HG03039 (cell line): ENCODE results near the gene ECE2.
A peak's percentile ranks its signal among the peaks of the same experiment; 100 is the strongest.

Experiments
- ATAC-seq: cut with Tn5 transposase; IDR thresholded peaks from one replicate; pipeline ENCODE4 v1.9.1; 2021; ENCODE audit warnings: mild to moderate bottlenecking, moderate library complexity; ENCODE audit not compliant: unreplicated experiment

The ECE2 gene

DNA sequence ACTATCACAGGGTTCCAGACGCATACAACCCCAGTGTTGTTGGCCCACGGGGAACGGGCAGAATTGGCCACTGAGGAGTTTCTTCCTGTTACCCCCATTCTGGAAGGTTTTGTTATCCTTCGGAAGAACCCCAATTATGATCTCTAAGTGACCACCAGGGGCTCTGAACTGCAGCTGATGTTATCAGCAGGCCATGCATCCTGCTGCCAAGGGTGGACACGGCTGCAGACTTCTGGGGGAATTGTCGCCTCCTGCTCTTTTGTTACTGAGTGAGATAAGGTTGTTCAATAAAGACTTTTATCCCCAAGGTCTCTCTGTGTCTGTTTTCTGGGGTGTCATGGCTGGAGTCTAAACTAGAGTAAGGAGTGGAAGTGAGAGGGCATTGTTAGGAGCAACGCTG lies 32.9 kb downstream of the ECE2 start:
- no peak for ATAC-seq

GRCh38 chr3:184311633-184312032 lies 35.8 kb downstream of the ECE2 start:
- no peak for ATAC-seq

- peak; percentile 75 for ATAC-seq
These were observed 38.5 kb downstream of the ECE2 start, which contains the start of gene EIF4G1 for GRCh38 chr3:184314363-184314699. Gene EIF4G1 (plus strand): TSS chr3:184314606. CDS start chr3:184315797, 1,191 bp downstream.

- ATAC-seq: peak; percentile 42
These were observed 39.1 kb downstream of the ECE2 start for GRCh38 chr3:184314700-184315542.

GRCh38 chr3:184315543-184315867 lies 39.7 kb downstream of the ECE2 start:
- no peak for ATAC-seq

DNA sequence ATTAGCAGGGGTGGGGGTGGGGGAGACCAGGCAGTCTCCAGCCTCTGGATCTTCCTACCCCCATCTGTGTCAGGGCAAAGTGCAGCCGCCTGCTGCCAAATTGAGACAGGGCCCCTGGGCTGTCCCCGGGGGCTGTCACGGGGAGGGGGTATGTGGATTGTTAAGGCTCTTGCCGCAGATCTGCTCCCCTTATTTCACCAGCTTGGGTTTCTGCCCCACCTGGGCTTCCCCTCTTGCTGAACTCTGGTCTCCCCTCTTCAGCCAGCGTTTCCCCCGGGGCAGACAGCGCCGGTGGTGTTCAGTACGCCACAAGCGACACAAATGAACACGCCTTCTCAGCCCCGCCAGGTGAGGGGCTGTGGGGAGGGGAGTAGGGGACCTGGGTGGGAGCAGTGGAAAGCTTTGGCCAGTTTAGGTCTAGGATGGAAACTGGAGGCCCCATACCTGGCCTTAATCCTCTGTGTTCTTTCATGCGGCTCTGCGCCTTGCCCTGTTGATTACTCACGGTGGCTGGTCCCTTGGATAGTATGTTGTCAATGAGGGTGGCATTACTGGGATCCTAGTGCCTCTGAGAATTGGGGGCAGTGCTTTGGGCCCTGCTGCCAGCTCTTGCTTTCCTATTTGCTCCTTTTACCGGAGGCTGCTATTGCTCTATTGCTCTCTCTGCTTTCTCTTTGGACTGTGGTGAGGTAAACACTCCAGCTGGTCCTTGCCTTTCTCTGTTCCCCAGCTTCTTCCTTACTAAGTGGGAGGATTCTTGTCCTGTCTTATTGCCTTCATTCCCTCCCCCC lies 40.2 kb downstream of the ECE2 start:
- no peak for ATAC-seq

DNA sequence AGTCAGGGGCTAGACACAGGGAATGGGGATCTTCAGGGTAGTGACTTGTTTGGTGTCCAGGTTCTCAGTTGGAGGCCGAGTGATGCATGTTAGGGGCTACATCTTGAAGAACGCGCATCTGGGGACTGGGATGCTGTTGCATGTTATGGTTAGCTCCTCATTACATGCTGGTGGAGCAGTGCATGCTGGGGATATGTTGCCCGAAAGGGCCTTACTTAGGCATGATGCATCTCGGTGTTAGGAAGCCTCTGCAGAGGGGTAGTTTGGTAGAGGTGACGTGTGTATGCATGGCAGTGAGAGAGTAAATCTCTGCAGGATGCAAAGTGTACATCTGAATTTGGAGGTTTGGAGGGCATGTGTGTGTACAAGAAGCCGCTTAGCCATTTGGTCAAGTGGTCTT lies 41.0 kb downstream of the ECE2 start:
- ATAC-seq: no peak

- ATAC-seq: no peak
These were observed 41.4 kb downstream of the ECE2 start for GRCh38 chr3:184317201-184317600.

- no peak for ATAC-seq
These were observed 44.3 kb downstream of the ECE2 start for GRCh38 chr3:184320104-184320445.

GRCh38 chr3:184321666-184322065 lies 45.8 kb downstream of the ECE2 start:
- ATAC-seq: no peak

GRCh38 chr3:184322731-184323487 lies 47.1 kb downstream of the ECE2 start:
- ATAC-seq: no peak

DNA sequence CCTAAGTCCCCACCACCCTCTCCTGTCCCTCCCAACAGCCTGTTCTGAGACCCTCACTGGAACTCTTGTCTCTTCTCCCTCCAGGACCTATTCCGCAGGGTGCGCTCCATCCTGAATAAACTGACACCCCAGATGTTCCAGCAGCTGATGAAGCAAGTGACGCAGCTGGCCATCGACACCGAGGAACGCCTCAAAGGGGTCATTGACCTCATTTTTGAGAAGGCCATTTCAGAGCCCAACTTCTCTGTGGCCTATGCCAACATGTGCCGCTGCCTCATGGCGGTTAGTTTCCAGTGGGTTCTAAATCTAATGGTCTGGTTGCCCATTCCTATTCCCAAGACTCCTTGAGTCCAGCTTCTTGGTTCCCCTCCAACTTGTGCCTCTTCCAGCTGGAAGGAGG lies 47.9 kb downstream of the ECE2 start:
- ATAC-seq: no peak

GRCh38 chr3:184325269-184325668 lies 49.4 kb downstream of the ECE2 start:
- no peak for ATAC-seq

- no peak for ATAC-seq
These were observed 50.0 kb downstream of the ECE2 start for GRCh38 chr3:184325715-184326369.

DNA sequence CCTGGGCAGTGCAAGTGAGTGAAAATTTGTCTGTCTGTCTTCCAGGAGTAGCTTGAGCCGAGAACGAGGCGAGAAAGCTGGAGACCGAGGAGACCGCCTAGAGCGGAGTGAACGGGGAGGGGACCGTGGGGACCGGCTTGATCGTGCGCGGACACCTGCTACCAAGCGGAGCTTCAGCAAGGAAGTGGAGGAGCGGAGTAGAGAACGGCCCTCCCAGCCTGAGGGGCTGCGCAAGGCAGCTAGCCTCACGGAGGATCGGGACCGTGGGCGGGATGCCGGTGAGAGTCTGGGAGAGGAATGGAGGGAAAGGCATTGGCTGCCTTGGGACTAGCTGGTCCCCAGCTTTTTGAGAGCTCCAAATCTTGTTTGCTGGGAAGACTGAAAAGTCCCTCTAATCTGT lies 51.3 kb downstream of the ECE2 start:
- ATAC-seq: no peak

GRCh38 chr3:184328516-184328915 lies 52.7 kb downstream of the ECE2 start:
- ATAC-seq: no peak

DNA sequence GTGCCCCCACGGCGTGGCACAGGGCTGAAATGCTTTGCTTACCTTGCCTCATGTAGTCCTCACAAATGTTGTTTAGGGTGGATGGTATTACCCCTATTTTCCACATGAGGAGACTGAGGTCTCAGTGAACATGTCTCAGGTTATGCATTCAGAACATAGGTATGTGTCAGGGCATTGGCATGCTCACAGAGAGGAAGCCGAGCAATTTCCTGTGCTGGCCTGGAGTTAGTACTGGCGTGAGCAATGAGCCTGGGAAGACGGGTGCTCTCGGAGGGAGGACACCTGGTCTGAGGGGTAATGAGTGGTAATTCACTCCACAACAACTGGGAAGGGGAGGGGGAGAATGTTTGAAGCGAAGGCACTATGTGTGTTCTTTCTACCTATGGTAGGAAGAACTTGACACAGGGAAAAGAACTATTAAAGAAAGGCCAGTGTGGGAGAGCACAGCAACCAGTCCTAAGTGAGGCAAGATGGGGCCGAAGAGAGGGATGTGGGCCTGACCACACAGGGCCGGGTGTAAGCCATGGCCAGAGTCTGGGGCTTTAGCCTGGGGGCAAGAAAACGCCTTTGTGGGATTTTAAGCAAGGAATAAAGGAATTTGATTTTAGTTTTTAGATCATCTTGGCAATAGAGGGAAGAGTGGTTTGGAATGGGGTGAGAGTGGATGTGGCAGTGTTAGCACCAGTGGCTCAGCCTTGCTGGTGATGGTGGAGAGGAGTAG lies 56.7 kb downstream of the ECE2 start:
- ATAC-seq: no peak

DNA sequence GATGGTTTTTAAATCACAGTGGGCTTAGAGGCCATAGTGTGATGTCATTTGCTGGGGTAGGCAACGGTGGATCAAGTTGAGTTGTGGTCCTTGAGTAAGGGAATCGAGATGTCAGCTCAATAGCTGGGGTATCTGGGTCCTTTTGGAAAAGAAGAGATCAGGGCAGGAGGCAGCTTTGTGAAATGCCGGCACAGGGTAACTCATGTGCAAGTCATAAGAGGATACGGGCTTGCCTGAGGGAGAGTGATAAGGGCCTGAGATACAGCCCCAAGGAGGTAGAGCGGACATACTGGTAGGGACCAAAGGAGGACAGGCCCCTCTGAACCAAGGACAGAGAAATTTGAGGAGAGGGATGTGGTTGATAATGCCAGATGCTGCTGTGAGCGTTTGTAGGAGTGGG lies 57.4 kb downstream of the ECE2 start:
- no peak for ATAC-seq

GRCh38 chr3:184333700-184334099 lies 57.9 kb downstream of the ECE2 start:
- ATAC-seq: no peak

DNA sequence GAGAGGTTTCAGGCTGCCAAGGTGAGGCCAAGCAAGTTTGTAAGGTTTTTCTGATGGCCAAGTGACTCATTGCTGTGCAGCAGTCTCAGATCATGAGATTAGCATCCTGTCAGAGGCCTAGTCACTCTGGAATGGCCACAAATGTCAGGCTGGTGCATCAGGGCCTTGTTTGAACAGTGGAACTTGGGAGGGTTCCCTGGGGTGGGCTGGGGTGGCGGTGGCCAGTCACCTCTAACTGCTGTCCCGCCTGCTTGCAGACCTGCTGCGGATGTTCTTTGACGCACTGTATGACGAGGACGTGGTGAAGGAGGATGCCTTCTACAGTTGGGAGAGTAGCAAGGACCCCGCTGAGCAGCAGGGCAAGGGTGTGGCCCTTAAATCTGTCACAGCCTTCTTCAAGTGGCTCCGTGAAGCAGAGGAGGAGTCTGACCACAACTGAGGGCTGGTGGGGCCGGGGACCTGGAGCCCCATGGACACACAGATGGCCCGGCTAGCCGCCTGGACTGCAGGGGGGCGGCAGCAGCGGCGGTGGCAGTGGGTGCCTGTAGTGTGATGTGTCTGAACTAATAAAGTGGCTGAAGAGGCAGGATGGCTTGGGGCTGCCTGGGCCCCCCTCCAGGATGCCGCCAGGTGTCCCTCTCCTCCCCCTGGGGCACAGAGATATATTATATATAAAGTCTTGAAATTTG lies 58.8 kb downstream of the ECE2 start:
- no peak for ATAC-seq
